PC-3 (cell line): ENCODE measurements around the gene ZNF778. TPM values are rescaled to one million over a fixed set of nuclear protein-coding genes. Genes with fewer than 3 reads are reported as not detected.

ENCODE experiments used
- ATAC-seq: fragments of 200-7000 bp; cut with Tn5 transposase; 2 replicates; pipeline ENCODE4 v1.9.1; 2020; ENCODE audit warnings: mild to moderate bottlenecking, moderate library complexity
- BruUV-seq: library from RNA; stranded (reverse); fragments of 400-500 nt; replicated peaks from 2 replicates; lab custom pipeline; 2021; lab: Mats Ljungman, UMichigan
- CTCF ChIA-PET: fragments of 300-600 bp; sonication (Branson Sonifier 250); formaldehyde crosslinking; loops from one replicate; lab custom pipeline; 2022; ENCODE audit warnings: antibody characterized with exemption; lab: Charles Lee
- POLR2A ChIA-PET: fragments of 300-600 bp; sonication (Branson Sonifier 250); formaldehyde crosslinking; loops from one replicate; lab custom pipeline; 2022; ENCODE audit warnings: antibody characterized with exemption; ENCODE audit not compliant: unreplicated experiment; lab: Charles Lee
- DNase-seq: peaks from one replicate; pipeline ENCODE4 v3.0.0-alpha.2; 2015
- H2AFZ ChIP-seq: fragments of 300-600 bp; sonication (generic); 2 replicates; pipeline ENCODE4 v1.6.0; 2016; ENCODE audit warnings: antibody characterized with exemption, low read length
- H3F3A ChIP-seq: fragments of 300-600 bp; sonication (generic); one replicate; pipeline ENCODE4 v1.6.0; 2017; ENCODE audit warnings: antibody characterized with exemption, low read length, control low read depth, mild to moderate bottlenecking; ENCODE audit not compliant: unreplicated experiment
- H3K27ac ChIP-seq: fragments of 300-600 bp; sonication (generic); 2 replicates; pipeline ENCODE4 v1.5.1; 2016; ENCODE audit warnings: mild to moderate bottlenecking, low read length
- H3K27me3 ChIP-seq: fragments of 300-600 bp; sonication (generic); 2 replicates; pipeline ENCODE4 v1.6.1; 2016; ENCODE audit warnings: low read length, mixed read lengths
- H3K36me3 ChIP-seq: fragments of 300-600 bp; sonication (generic); 2 replicates; pipeline ENCODE4 v1.6.1; 2016; ENCODE audit warnings: low read depth, mixed run types, low read length, mixed read lengths
- H3K4me1 ChIP-seq: fragments of 300-600 bp; sonication (generic); 2 replicates; pipeline ENCODE4 v1.5.1; 2016; ENCODE audit warnings: low read length; ENCODE audit not compliant: insufficient read depth
- H3K4me2 ChIP-seq: fragments of 300-600 bp; sonication (generic); 2 replicates; pipeline ENCODE4 v1.6.0; 2016; ENCODE audit warnings: low read length
- H3K4me3 ChIP-seq: fragments of 300-600 bp; sonication (generic); 2 replicates; pipeline ENCODE4 v1.5.1; 2016; ENCODE audit warnings: mild to moderate bottlenecking, low read length, mixed read lengths
- H3K79me2 ChIP-seq: fragments of 300-600 bp; sonication (generic); 2 replicates; pipeline ENCODE4 v1.6.1; 2017; ENCODE audit warnings: low read length, mixed read lengths
- H3K9ac ChIP-seq: fragments of 300-600 bp; sonication (generic); 2 replicates; pipeline ENCODE4 v1.6.0; 2016; ENCODE audit warnings: mild to moderate bottlenecking, low read length
- H3K9me2 ChIP-seq: fragments of 300-600 bp; sonication (generic); replicated peaks from 2 replicates; pipeline ENCODE4 v1.6.1; 2016; ENCODE audit warnings: mixed run types, low read length, mixed read lengths
- H3K9me3 ChIP-seq: fragments of 300-600 bp; sonication (generic); 2 replicates; pipeline ENCODE4 v1.6.1; 2016; ENCODE audit warnings: low read length, mixed read lengths
- H4K20me1 ChIP-seq: fragments of 300-600 bp; sonication (generic); 2 replicates; pipeline ENCODE4 v1.6.1; 2016; ENCODE audit warnings: low read length, mixed read lengths
- CTCF ChIP-seq: fragments of 300-600 bp; sonication (generic); conservative IDR thresholded peaks from 2 replicates; pipeline ENCODE4 v1.5.1; 2017; ENCODE audit warnings: antibody characterized with exemption, low read depth, mild to moderate bottlenecking, low read length
- EZH2 ChIP-seq: fragments of 300-600 bp; sonication (generic); IDR thresholded peaks from one replicate; pipeline ENCODE4 v1.6.1; 2017; ENCODE audit warnings: antibody characterized with exemption, mild to moderate bottlenecking, low read length; ENCODE audit not compliant: unreplicated experiment
- EZH2phosphoT487 ChIP-seq: fragments of 300-600 bp; sonication (generic); IDR thresholded peaks from 2 replicates; pipeline ENCODE4 v1.6.1; 2018; ENCODE audit warnings: mild to moderate bottlenecking, antibody characterized with exemption, low read length, borderline replicate concordance
- intact Hi-C: fragments of 100-400 bp; cut with micrococcal nuclease; formaldehyde crosslinking; loops from 2 replicates; pipeline ENCODE4 v1.9.0; 2023
- total RNA-seq: library from RNA; depleted of rRNA; stranded (reverse); fragments of >200 nt; gene quantifications from 2 replicates; pipeline ENCODE4 v1.2.3, GENCODE V29; 2014; rRNA removed

Gene ZNF778
- total RNA-seq, 1 experiment from 2014 or later: 15.3 TPM

GRCh38 chr16:89286096-89286495 is 68.6 kb downstream of the ZNF778 start:
- CTCF ChIA-PET: no interaction called here
- no peaks in the 10 kb centered on the region for H3K4me1 ChIP-seq
- H3K4me3 ChIP-seq: no peak overlapping the region
- H3K79me2 ChIP-seq: no peaks in the 10 kb centered on the region
- intact Hi-C loops: no loop called here
- no peak overlapping the region for H2AFZ ChIP-seq
- POLR2A ChIA-PET: no interaction called here
- no peak overlapping the region for H3K4me2 ChIP-seq
- no peaks in the 10 kb centered on the region for H3F3A ChIP-seq
- no peak for DNase-seq
- H3K9me2 ChIP-seq: no peaks in the 10 kb centered on the region
- BruUV-seq: no TSS peak
- peaks cover 16% of the 10 kb centered on the region; the same call in 1 of the 2 replicates for H3K36me3 ChIP-seq
- H3K9ac ChIP-seq: no peak overlapping the region
- no peaks in the 10 kb centered on the region for H3K27me3 ChIP-seq
- H4K20me1 ChIP-seq: no peaks in the 10 kb centered on the region
- no peak for ATAC-seq
- H3K9me3 ChIP-seq: no peaks in the 10 kb centered on the region
- no peak overlapping the region for H3K27ac ChIP-seq
- TF ChIP-seq EZH2: no peak
- no peak for TF ChIP-seq EZH2phosphoT487
- TF ChIP-seq CTCF: no peak

Other genes with a start within 250 kb of the ZNF778 start
- gene CBFA2T3, start 240.5 kb upstream of the ZNF778 start, total RNA-seq: not detected in 2 replicates
- gene ACSF3, start 123.9 kb upstream of the ZNF778 start, total RNA-seq: 33.5 and 42.6 TPM in 2 replicates
- gene CDH15, start 46.0 kb upstream of the ZNF778 start, total RNA-seq: 1.5 and 1.9 TPM in 2 replicates
- 5.6 and 8.4 TPM in 2 replicates for gene SLC22A31, start 17.2 kb upstream of the ZNF778 start, total RNA-seq